WTC11 (cell line): ENCODE data around the gene MAP3K6. TPM values are rescaled to one million over a fixed set of nuclear protein-coding genes. Genes with fewer than 3 reads are reported as not detected.

ENCODE experiments used
- ATAC-seq: fragments of 200-7000 bp; cut with Tn5 transposase; 2 replicates; pipeline ENCODE4 v1.10.0; 2021; ENCODE audit warnings: mild to moderate bottlenecking, moderate library complexity
- CTCF ChIA-PET: fragments of 300-600 bp; sonication (Branson Sonifier 250); formaldehyde crosslinking; loops from one replicate; lab custom pipeline; 2021; ENCODE audit warnings: antibody characterized with exemption; lab: Charles Lee
- POLR2A ChIA-PET: fragments of 350-600 bp; sonication (Branson Sonifier 250); formaldehyde crosslinking; loops from one replicate; lab custom pipeline; 2021; ENCODE audit warnings: antibody characterized with exemption; lab: Charles Lee
- DNase-seq: peaks from one replicate; pipeline ENCODE4 v3.0.0; 2021; ENCODE audit warnings: low spot score
- H3K27ac Mint-ChIP-seq: 2 replicates; pipeline ENCODE4 v1.8.0; 2021; ENCODE audit warnings: mixed read lengths
- H3K27me3 Mint-ChIP-seq: 2 replicates; pipeline ENCODE4 v1.8.0; 2021; ENCODE audit warnings: low read depth, mild to moderate bottlenecking, moderate library complexity, mixed read lengths
- H3K36me3 Mint-ChIP-seq: 2 replicates; pipeline ENCODE4 v1.8.0; 2021; ENCODE audit warnings: mixed read lengths
- H3K4me1 Mint-ChIP-seq: 2 replicates; pipeline ENCODE4 v1.8.0; 2022; ENCODE audit warnings: mixed read lengths
- H3K4me3 Mint-ChIP-seq: 2 replicates; pipeline ENCODE4 v1.8.0; 2021; ENCODE audit warnings: mild to moderate bottlenecking, moderate library complexity, mixed read lengths
- H3K9me3 Mint-ChIP-seq: 2 replicates; pipeline ENCODE4 v1.8.0; 2021; ENCODE audit warnings: mixed read lengths
- ATF1 ChIP-seq: sonication (generic); formaldehyde crosslinking; IDR thresholded peaks from 2 replicates; pipeline ENCODE4 v1.8.1; 2023; ENCODE audit warnings: mild to moderate bottlenecking, moderate library complexity, missing genetic modification reagents
- ATF3 ChIP-seq: sonication (generic); formaldehyde crosslinking; conservative IDR thresholded peaks from 2 replicates; pipeline ENCODE4 v1.8.1; 2022; ENCODE audit warnings: mild to moderate bottlenecking, missing genetic modification reagents
- CREB1 ChIP-seq: sonication (generic); formaldehyde crosslinking; IDR thresholded peaks from 2 replicates; pipeline ENCODE4 v1.8.0; 2023; ENCODE audit warnings: mild to moderate bottlenecking, missing genetic modification reagents
- E2F5 ChIP-seq: sonication (generic); formaldehyde crosslinking; IDR thresholded peaks from 2 replicates; pipeline ENCODE4 v1.8.1; 2022; ENCODE audit warnings: mild to moderate bottlenecking, moderate library complexity, missing genetic modification reagents
- ELF4 ChIP-seq: sonication (generic); formaldehyde crosslinking; IDR thresholded peaks from 2 replicates; pipeline ENCODE4 v1.8.1; 2022; ENCODE audit warnings: low read depth, mild to moderate bottlenecking, moderate library complexity, missing genetic modification reagents
- GRHL2 ChIP-seq: fragments of 250-450 bp; sonication (Bioruptor Pico); IDR thresholded peaks from 2 replicates; pipeline ENCODE4 v1.8.0; 2022; ENCODE audit warnings: mild to moderate bottlenecking, moderate library complexity; ENCODE audit not compliant: insufficient replicate concordance, severe bottlenecking
- HMGXB4 ChIP-seq: sonication (generic); formaldehyde crosslinking; IDR thresholded peaks from 2 replicates; pipeline ENCODE4 v1.8.1; 2023; ENCODE audit warnings: mild to moderate bottlenecking, moderate library complexity, missing genetic modification reagents
- NFYB ChIP-seq: sonication (generic); formaldehyde crosslinking; conservative IDR thresholded peaks from 2 replicates; pipeline ENCODE4 v1.8.0; 2022; ENCODE audit warnings: low read depth, missing genetic modification reagents
- OVOL2 ChIP-seq: fragments of 250-450 bp; sonication (Bioruptor Pico); IDR thresholded peaks from 2 replicates; pipeline ENCODE4 v1.9.0; 2021; ENCODE audit warnings: mild to moderate bottlenecking, borderline replicate concordance
- TEAD4 ChIP-seq: sonication (generic); formaldehyde crosslinking; IDR thresholded peaks from 2 replicates; pipeline ENCODE4 v1.8.0; 2022; ENCODE audit warnings: mild to moderate bottlenecking, missing genetic modification reagents
- ZBTB43 ChIP-seq: sonication (generic); formaldehyde crosslinking; IDR thresholded peaks from 2 replicates; pipeline ENCODE4 v1.8.1; 2023; ENCODE audit warnings: mild to moderate bottlenecking, missing genetic modification reagents
- total RNA-seq: library from RNA; stranded (reverse); gene quantifications from 3 replicates; pipeline ENCODE4 v1.2.3, GENCODE V29; 2021
- TF ChIP-seq, protein P1 (sequence below): sonication (generic); formaldehyde crosslinking; IDR thresholded peaks from 2 replicates; pipeline ENCODE4 v1.8.0; 2022; ENCODE audit warnings: mild to moderate bottlenecking, missing genetic modification reagents
- TF ChIP-seq, protein P2 (sequence below): sonication (generic); formaldehyde crosslinking; conservative IDR thresholded peaks from 2 replicates; pipeline ENCODE4 v1.8.1; 2023; ENCODE audit warnings: mild to moderate bottlenecking, low read depth, missing genetic modification reagents, moderate library complexity
- TF ChIP-seq, protein P3 (sequence below): fragments of 250-450 bp; sonication (Bioruptor Pico); IDR thresholded peaks from 2 replicates; pipeline ENCODE4 v1.9.0; 2021; ENCODE audit warnings: mild to moderate bottlenecking, borderline replicate concordance

MAP3K6 gene
- total RNA-seq, 1 experiment from 2014 or later, result 15.0 TPM

- Mint-ChIP-seq H3K9me3 (no peaks in the 10 kb centered on the region), H3K27me3 (no peaks in the 10 kb centered on the region; the same call in 1 of the 2 replicates), H3K4me1 (no peaks in the 10 kb centered on the region), H3K4me3 (no peak overlapping the region), H3K36me3 (peaks cover 17% of the 10 kb centered on the region), H3K27ac (no peak overlapping the region)
- ChIA-PET POLR2A (interaction anchor here (3.4 kb wide), 1 partner anchor 20 kb away, joined by 8 read pairs; no protein-coding TSS in a partner anchor), CTCF (interaction anchor here (1.0 to 5.4 kb wide), 6 partner anchors 11 to 72 kb away, joined by 3 to 70 read pairs (median 8); partner anchors contain the start of gene MAP3K6)
- no peak for TF ChIP-seq NFYB (CRISPR knock-in tag)
- DNase-seq (no peak), ATAC-seq (no peak)
These were observed 35.3 kb downstream of the MAP3K6 start for GRCh38 chr1:27331426-27331825.

DNA sequence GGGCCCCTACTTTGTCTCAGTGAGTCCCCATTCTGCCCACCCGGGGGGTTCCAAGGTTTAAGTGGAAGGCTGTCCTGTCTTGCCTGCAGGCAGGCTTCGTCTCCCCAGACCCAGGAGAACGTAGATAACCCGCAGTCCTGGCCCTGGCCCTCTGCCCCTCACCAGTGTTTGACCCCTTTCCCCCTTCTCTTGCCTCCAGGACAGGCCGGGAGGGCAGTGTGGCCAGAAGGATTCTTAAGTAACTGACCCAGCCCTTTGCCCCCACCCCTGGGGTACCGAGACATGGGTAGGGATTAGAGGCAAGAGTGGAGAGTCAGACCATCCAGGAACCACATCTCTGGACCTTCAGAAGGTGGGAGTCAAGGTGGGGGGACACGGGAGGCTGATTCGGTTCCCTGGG lies 36.0 kb downstream of the MAP3K6 start:
- DNase-seq (no peak), ATAC-seq (no peak)
- CTCF ChIA-PET, result interaction anchor here (0.6 to 5.4 kb wide), 5 partner anchors 8 to 36 kb away, joined by 3 to 70 read pairs (median 3); partner anchors contain the start of gene MAP3K6
- Mint-ChIP-seq H3K36me3 (peaks cover 18% of the 10 kb centered on the region), H3K4me3 (no peak overlapping the region), H3K9me3 (no peaks in the 10 kb centered on the region), H3K4me1 (no peaks in the 10 kb centered on the region), H3K27me3 (no peaks in the 10 kb centered on the region; the same call in 1 of the 2 replicates)
- POLR2A ChIA-PET, result no interaction called here
- no peak for TF ChIP-seq TEAD4 (CRISPR knock-in tag)
- TF ChIP-seq, protein P1, sequence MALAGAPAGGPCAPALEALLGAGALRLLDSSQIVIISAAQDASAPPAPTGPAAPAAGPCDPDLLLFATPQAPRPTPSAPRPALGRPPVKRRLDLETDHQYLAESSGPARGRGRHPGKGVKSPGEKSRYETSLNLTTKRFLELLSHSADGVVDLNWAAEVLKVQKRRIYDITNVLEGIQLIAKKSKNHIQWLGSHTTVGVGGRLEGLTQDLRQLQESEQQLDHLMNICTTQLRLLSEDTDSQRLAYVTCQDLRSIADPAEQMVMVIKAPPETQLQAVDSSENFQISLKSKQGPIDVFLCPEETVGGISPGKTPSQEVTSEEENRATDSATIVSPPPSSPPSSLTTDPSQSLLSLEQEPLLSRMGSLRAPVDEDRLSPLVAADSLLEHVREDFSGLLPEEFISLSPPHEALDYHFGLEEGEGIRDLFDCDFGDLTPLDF (CRISPR knock-in tag), result no peak
- TF ChIP-seq OVOL2 (CRISPR knock-in tag), result no peak
- TF ChIP-seq, protein P2, sequence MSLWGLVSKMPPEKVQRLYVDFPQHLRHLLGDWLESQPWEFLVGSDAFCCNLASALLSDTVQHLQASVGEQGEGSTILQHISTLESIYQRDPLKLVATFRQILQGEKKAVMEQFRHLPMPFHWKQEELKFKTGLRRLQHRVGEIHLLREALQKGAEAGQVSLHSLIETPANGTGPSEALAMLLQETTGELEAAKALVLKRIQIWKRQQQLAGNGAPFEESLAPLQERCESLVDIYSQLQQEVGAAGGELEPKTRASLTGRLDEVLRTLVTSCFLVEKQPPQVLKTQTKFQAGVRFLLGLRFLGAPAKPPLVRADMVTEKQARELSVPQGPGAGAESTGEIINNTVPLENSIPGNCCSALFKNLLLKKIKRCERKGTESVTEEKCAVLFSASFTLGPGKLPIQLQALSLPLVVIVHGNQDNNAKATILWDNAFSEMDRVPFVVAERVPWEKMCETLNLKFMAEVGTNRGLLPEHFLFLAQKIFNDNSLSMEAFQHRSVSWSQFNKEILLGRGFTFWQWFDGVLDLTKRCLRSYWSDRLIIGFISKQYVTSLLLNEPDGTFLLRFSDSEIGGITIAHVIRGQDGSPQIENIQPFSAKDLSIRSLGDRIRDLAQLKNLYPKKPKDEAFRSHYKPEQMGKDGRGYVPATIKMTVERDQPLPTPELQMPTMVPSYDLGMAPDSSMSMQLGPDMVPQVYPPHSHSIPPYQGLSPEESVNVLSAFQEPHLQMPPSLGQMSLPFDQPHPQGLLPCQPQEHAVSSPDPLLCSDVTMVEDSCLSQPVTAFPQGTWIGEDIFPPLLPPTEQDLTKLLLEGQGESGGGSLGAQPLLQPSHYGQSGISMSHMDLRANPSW, result no peak
- no peak for TF ChIP-seq HMGXB4 (CRISPR knock-in tag)
- TF ChIP-seq, all 79 proteins: peak for 0
- H3K27ac Mint-ChIP-seq, result no peak overlapping the region

GRCh38 chr1:27327964-27328363 lies 38.8 kb downstream of the MAP3K6 start:
- peak overlapping the region; percentile 15; the same call in 1 of the 2 replicates for H3K27ac Mint-ChIP-seq
- CTCF ChIA-PET, result interaction anchor here (1.4 to 3.0 kb wide), 4 partner anchors 28 to 38 kb away, joined by 4 to 9 read pairs (median 6); partner anchors contain the start of gene MAP3K6
- no peaks in the 10 kb centered on the region for H3K27me3 Mint-ChIP-seq
- no peak overlapping the region for H3K4me3 Mint-ChIP-seq
- POLR2A ChIA-PET, result no interaction called here
- peaks cover 17% of the 10 kb centered on the region for H3K36me3 Mint-ChIP-seq
- ATAC-seq (no peak), DNase-seq (no peak)
- no peaks in the 10 kb centered on the region for H3K9me3 Mint-ChIP-seq
- TF ChIP-seq ATF1 (CRISPR knock-in tag) (no peak), ATF3 (CRISPR knock-in tag) (no peak), ELF4 (CRISPR knock-in tag) (no peak), E2F5 (no peak), ZBTB43 (CRISPR knock-in tag) (no peak), CREB1 (no peak), GRHL2 (CRISPR knock-in tag) (no peak)
- TF ChIP-seq, protein P3, sequence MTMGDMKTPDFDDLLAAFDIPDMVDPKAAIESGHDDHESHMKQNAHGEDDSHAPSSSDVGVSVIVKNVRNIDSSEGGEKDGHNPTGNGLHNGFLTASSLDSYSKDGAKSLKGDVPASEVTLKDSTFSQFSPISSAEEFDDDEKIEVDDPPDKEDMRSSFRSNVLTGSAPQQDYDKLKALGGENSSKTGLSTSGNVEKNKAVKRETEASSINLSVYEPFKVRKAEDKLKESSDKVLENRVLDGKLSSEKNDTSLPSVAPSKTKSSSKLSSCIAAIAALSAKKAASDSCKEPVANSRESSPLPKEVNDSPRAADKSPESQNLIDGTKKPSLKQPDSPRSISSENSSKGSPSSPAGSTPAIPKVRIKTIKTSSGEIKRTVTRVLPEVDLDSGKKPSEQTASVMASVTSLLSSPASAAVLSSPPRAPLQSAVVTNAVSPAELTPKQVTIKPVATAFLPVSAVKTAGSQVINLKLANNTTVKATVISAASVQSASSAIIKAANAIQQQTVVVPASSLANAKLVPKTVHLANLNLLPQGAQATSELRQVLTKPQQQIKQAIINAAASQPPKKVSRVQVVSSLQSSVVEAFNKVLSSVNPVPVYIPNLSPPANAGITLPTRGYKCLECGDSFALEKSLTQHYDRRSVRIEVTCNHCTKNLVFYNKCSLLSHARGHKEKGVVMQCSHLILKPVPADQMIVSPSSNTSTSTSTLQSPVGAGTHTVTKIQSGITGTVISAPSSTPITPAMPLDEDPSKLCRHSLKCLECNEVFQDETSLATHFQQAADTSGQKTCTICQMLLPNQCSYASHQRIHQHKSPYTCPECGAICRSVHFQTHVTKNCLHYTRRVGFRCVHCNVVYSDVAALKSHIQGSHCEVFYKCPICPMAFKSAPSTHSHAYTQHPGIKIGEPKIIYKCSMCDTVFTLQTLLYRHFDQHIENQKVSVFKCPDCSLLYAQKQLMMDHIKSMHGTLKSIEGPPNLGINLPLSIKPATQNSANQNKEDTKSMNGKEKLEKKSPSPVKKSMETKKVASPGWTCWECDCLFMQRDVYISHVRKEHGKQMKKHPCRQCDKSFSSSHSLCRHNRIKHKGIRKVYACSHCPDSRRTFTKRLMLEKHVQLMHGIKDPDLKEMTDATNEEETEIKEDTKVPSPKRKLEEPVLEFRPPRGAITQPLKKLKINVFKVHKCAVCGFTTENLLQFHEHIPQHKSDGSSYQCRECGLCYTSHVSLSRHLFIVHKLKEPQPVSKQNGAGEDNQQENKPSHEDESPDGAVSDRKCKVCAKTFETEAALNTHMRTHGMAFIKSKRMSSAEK (CRISPR knock-in tag), result no peak
- TF ChIP-seq, protein P2, result no peak
- TF ChIP-seq, all 79 proteins: peak for 0
- H3K4me1 Mint-ChIP-seq, result peaks cover 8% of the 10 kb centered on the region; the same call in 1 of the 2 replicates
